AG04450 (cell line): ENCODE measurements around the gene MAML3. TPM values are rescaled to one million over a fixed set of nuclear protein-coding genes. Genes with fewer than 3 reads are reported as not detected.

Source experiments
- CTCF ChIA-PET: fragments of 300-600, 350-600 bp; formaldehyde crosslinking; extraction: SDS; loops from one replicate; lab custom pipeline; 2022; ENCODE audit warnings: antibody characterized with exemption, inconsistent platforms; lab: Charles Lee
- POLR2A ChIA-PET: fragments of 350-600 bp; formaldehyde crosslinking; extraction: SDS; loops from one replicate; lab custom pipeline; 2021; ENCODE audit warnings: antibody characterized with exemption, inconsistent platforms; lab: Yijun Ruan, JAX
- DNase-seq: peaks from one replicate; pipeline ENCODE4 v3.0.0-alpha.2; 2011; ENCODE audit warnings: low read depth, low spot score
- H3K27ac ChIP-seq: one replicate; pipeline ENCODE4 v1.5.1; 2012; ENCODE audit warnings: low read depth, low read length, control low read depth
- H3K27me3 ChIP-seq: one replicate; pipeline ENCODE4 v1.6.0; 2012; ENCODE audit warnings: low read length; ENCODE audit not compliant: control insufficient read depth, insufficient read depth
- H3K4me3 ChIP-seq: 2 replicates; pipeline ENCODE4 v1.5.1; 2011; ENCODE audit warnings: mild to moderate bottlenecking, low read depth, low read length, control low read depth
- H3K9me3 ChIP-seq: 2 replicates; pipeline ENCODE4 v1.5.1; 2012; ENCODE audit warnings: low read length; ENCODE audit not compliant: control insufficient read depth, insufficient read depth
- polyA plus RNA-seq: library from polyadenylated mRNA; depleted of rRNA; stranded (reverse); fragments of >200 nt; gene quantifications from 2 replicates; pipeline ENCODE4 v1.2.3, GENCODE V29; 2011
- TF ChIP-seq, protein P1 (sequence below): IDR thresholded peaks from 2 replicates; pipeline ENCODE4 v1.5.1; 2011; ENCODE audit warnings: low read depth, low read length, control low read depth, inconsistent platforms

The MAML3 gene
- polyA plus RNA-seq, 1 experiment, result 4.1 TPM

GRCh38 chr4:139935911-139936310 is 218.1 kb downstream of the MAML3 start:
- ChIA-PET CTCF (no interaction called here), POLR2A (no interaction called here)
- no peak overlapping the region for H3K4me3 ChIP-seq
- TF ChIP-seq, protein P1, sequence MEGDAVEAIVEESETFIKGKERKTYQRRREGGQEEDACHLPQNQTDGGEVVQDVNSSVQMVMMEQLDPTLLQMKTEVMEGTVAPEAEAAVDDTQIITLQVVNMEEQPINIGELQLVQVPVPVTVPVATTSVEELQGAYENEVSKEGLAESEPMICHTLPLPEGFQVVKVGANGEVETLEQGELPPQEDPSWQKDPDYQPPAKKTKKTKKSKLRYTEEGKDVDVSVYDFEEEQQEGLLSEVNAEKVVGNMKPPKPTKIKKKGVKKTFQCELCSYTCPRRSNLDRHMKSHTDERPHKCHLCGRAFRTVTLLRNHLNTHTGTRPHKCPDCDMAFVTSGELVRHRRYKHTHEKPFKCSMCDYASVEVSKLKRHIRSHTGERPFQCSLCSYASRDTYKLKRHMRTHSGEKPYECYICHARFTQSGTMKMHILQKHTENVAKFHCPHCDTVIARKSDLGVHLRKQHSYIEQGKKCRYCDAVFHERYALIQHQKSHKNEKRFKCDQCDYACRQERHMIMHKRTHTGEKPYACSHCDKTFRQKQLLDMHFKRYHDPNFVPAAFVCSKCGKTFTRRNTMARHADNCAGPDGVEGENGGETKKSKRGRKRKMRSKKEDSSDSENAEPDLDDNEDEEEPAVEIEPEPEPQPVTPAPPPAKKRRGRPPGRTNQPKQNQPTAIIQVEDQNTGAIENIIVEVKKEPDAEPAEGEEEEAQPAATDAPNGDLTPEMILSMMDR, result no peak
- no peaks in the 10 kb centered on the region for H3K9me3 ChIP-seq
- no peak for DNase-seq
- H3K27me3 ChIP-seq, result no peaks in the 10 kb centered on the region
- no peak overlapping the region for H3K27ac ChIP-seq

DNA sequence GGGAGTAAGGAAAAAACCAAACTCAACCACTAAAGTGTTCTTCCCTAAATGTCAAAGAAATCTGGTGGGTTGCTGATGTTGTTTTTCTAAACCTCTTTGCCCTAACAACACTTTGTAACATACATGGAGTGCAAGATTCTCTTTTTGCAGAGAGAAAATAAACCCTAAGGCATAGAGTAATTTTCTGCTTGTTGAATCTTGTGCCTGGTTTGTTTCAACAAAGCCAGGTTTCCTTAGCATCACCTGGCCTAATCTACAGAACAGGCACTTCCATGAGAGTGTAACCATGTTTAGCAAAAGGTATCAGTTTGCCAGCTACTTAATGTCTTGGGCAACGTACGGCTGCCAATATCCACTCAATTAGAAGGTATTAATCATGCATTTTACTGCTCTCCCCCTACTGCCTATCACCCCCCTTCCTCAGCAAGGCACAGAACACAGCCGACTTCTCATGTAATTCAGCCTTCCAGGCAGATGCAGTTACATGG is 219.2 kb downstream of the MAML3 start:
- Histone ChIP-seq H3K4me3 (no peak overlapping the region), H3K27me3 (no peaks in the 10 kb centered on the region), H3K27ac (no peak overlapping the region), H3K9me3 (no peaks in the 10 kb centered on the region)
- ChIA-PET CTCF (no interaction called here), POLR2A (no interaction called here)
- DNase-seq, result no peak
- TF ChIP-seq, protein P1, result no peak

- no peak for DNase-seq
- H3K27ac ChIP-seq, result no peak overlapping the region
- TF ChIP-seq, protein P1, result no peak
Observed at GRCh38 chr4:139934057-139934707, 219.8 kb downstream of the MAML3 start.

GRCh38 chr4:139933541-139933940 is 220.4 kb downstream of the MAML3 start:
- CTCF ChIA-PET, result no interaction called here
- Histone ChIP-seq H3K4me3 (no peak overlapping the region), H3K9me3 (no peaks in the 10 kb centered on the region), H3K27me3 (no peaks in the 10 kb centered on the region), H3K27ac (no peak overlapping the region)
- TF ChIP-seq, protein P1, result no peak
- no peak for DNase-seq
- POLR2A ChIA-PET, result no interaction called here

More at GRCh38 chr4:139934057-139934707, 219.8 kb downstream of the MAML3 start:
- CTCF ChIA-PET, result no interaction called here
- no peaks in the 10 kb centered on the region for H3K27me3 ChIP-seq
- H3K4me3 ChIP-seq, result no peak overlapping the region
- H3K9me3 ChIP-seq, result no peaks in the 10 kb centered on the region
- POLR2A ChIA-PET, result no interaction called here

GRCh38 chr4:139933104-139933503 is 220.9 kb downstream of the MAML3 start:
- Histone ChIP-seq H3K9me3 (no peaks in the 10 kb centered on the region), H3K4me3 (no peak overlapping the region), H3K27me3 (no peaks in the 10 kb centered on the region), H3K27ac (no peak overlapping the region)
- DNase-seq, result no peak
- TF ChIP-seq, protein P1, result no peak
- ChIA-PET CTCF (interaction anchor here (0.7 kb wide), 1 partner anchor 45 kb away, joined by 3 read pairs; no protein-coding TSS in a partner anchor), POLR2A (no interaction called here)
